GM23338 (cell line): ENCODE results near the gene ACTBL2. TPM values are rescaled to one million over a fixed set of nuclear protein-coding genes. Genes with fewer than 3 reads are reported as not detected.

Experiments used
- ATAC-seq: fragments of 200-7000 bp; cut with Tn5 transposase; 3 replicates; pipeline ENCODE4 v1.9.1; 2020
- DNase-seq: peaks from one replicate; pipeline ENCODE4 v3.0.0-alpha.2; 2015; ENCODE audit warnings: low spot score
- H2AFZ ChIP-seq: fragments of 200-600 bp; sonication (generic); 2 replicates; pipeline ENCODE4 v1.8.0; 2016; ENCODE audit warnings: antibody characterized with exemption, mild to moderate bottlenecking, moderate library complexity
- H3F3A ChIP-seq: fragments of 200-600 bp; sonication (generic); replicated peaks from 2 replicates; pipeline ENCODE4 v1.8.0; 2017; ENCODE audit warnings: antibody characterized with exemption, mixed run types, low read depth
- H3K27ac ChIP-seq: fragments of 200-600 bp; sonication (generic); 2 replicates; pipeline ENCODE4 v1.6.1; 2016; ENCODE audit warnings: low read depth
- H3K27me3 ChIP-seq: fragments of 200-600 bp; sonication (generic); 2 replicates; pipeline ENCODE4 v1.8.0; 2016; ENCODE audit warnings: mild to moderate bottlenecking, mixed run types, moderate library complexity; ENCODE audit not compliant: insufficient read depth
- H3K36me3 ChIP-seq: fragments of 200-600 bp; sonication (generic); 2 replicates; pipeline ENCODE4 v1.8.0; 2016; ENCODE audit warnings: mild to moderate bottlenecking; ENCODE audit not compliant: insufficient read depth
- H3K4me1 ChIP-seq: fragments of 200-600 bp; sonication (generic); 2 replicates; pipeline ENCODE4 v1.8.0; 2016; ENCODE audit warnings: mild to moderate bottlenecking, moderate library complexity; ENCODE audit not compliant: insufficient read depth
- H3K4me2 ChIP-seq: fragments of 200-600 bp; sonication (generic); 2 replicates; pipeline ENCODE4 v1.7.1; 2017; ENCODE audit warnings: mixed run types
- H3K4me3 ChIP-seq: fragments of 200-600 bp; sonication (generic); 2 replicates; pipeline ENCODE4 v1.6.1; 2016; ENCODE audit warnings: mixed run types
- H3K79me2 ChIP-seq: fragments of 200-600 bp; sonication (generic); replicated peaks from 2 replicates; pipeline ENCODE4 v1.8.0; 2017; ENCODE audit warnings: mild to moderate bottlenecking; ENCODE audit not compliant: insufficient read depth
- H3K9me2 ChIP-seq: fragments of 200-600 bp; sonication (generic); 2 replicates; pipeline ENCODE4 v1.8.0; 2017; ENCODE audit not compliant: insufficient read depth
- H4K20me1 ChIP-seq: fragments of 200-600 bp; sonication (generic); replicated peaks from 2 replicates; pipeline ENCODE4 v1.8.0; 2017; ENCODE audit warnings: mild to moderate bottlenecking; ENCODE audit not compliant: insufficient read depth
- H3K27ac Mint-ChIP-seq: 2 replicates; pipeline ENCODE4 v1.8.0; 2020; ENCODE audit warnings: inconsistent platforms, mild to moderate bottlenecking, moderate library complexity, mixed read lengths
- H3K27me3 Mint-ChIP-seq: 3 replicates; pipeline ENCODE4 v1.8.0; 2022; ENCODE audit warnings: low read depth, mild to moderate bottlenecking, moderate library complexity, mixed read lengths, inconsistent platforms; ENCODE audit not compliant: insufficient read depth, poor library complexity
- H3K36me3 Mint-ChIP-seq: 3 replicates; pipeline ENCODE4 v1.8.0; 2021; ENCODE audit warnings: low read depth, mild to moderate bottlenecking, inconsistent platforms, moderate library complexity, mixed read lengths
- H3K4me1 Mint-ChIP-seq: 3 replicates; pipeline ENCODE4 v1.8.0; 2020; ENCODE audit warnings: mild to moderate bottlenecking, inconsistent platforms, mixed read lengths
- H3K4me3 Mint-ChIP-seq: 3 replicates; pipeline ENCODE4 v1.8.0; 2021; ENCODE audit warnings: moderate library complexity, mild to moderate bottlenecking, inconsistent platforms, mixed read lengths
- H3K9me3 Mint-ChIP-seq: 3 replicates; pipeline ENCODE4 v1.8.0; 2020; ENCODE audit warnings: moderate library complexity, mild to moderate bottlenecking, inconsistent platforms, mixed read lengths
- CREB1 ChIP-seq: fragments of 250-450 bp; sonication (Bioruptor Pico); IDR thresholded peaks from 2 replicates; pipeline ENCODE4 v1.5.0; 2020; ENCODE audit warnings: low read depth, mild to moderate bottlenecking, moderate library complexity
- EZH2 ChIP-seq: fragments of 200-600 bp; sonication (generic); IDR thresholded peaks from one replicate; pipeline ENCODE4 v1.8.0; 2017; ENCODE audit warnings: antibody characterized with exemption, mild to moderate bottlenecking, low read depth; ENCODE audit not compliant: unreplicated experiment
- EZH2phosphoT487 ChIP-seq: fragments of 200-600 bp; sonication (generic); IDR thresholded peaks from one replicate; pipeline ENCODE4 v1.8.1; 2018; ENCODE audit warnings: antibody characterized with exemption; ENCODE audit not compliant: unreplicated experiment
- JUNB ChIP-seq: IDR thresholded peaks from one replicate; pipeline ENCODE4 v1.6.1; 2016; ENCODE audit warnings: antibody characterized with exemption; ENCODE audit not compliant: unreplicated experiment
- NANOG ChIP-seq: IDR thresholded peaks from 2 replicates; pipeline ENCODE4 v1.6.1; 2016; ENCODE audit warnings: antibody characterized with exemption, borderline replicate concordance
- POLR2AphosphoS5 ChIP-seq: IDR thresholded peaks from 2 replicates; pipeline ENCODE4 v1.6.1; 2016; ENCODE audit warnings: antibody characterized with exemption, low read depth
- STAT1 ChIP-seq: IDR thresholded peaks from one replicate; pipeline ENCODE4 v1.6.1; 2016; ENCODE audit warnings: antibody characterized with exemption; ENCODE audit not compliant: unreplicated experiment
- ZNF114 ChIP-seq: fragments of 250-450 bp; sonication (Bioruptor Pico); IDR thresholded peaks from 2 replicates; pipeline ENCODE4 v1.5.0; 2020; ENCODE audit warnings: mild to moderate bottlenecking, moderate library complexity
- ZNF331 ChIP-seq: fragments of 250-450 bp; sonication (Bioruptor Pico); IDR thresholded peaks from 2 replicates; pipeline ENCODE4 v1.5.0; 2020; ENCODE audit warnings: low read depth, mild to moderate bottlenecking, moderate library complexity
- polyA plus RNA-seq: library from polyadenylated mRNA; unstranded; fragments of >200 nt; fragmentation: Nextera tagmentation; extraction: Ambion mirVana; gene quantifications from 2 replicates; pipeline ENCODE4 v1.2.1, GENCODE V29; 2016
- total RNA-seq: library from RNA; depleted of rRNA; stranded (reverse); fragments of >200 nt; shearing (Covaris generic); gene quantifications from 2 replicates; pipeline ENCODE4 v1.2.3, GENCODE V29; 2014
- TF ChIP-seq, protein P1 (sequence below): IDR thresholded peaks from one replicate; pipeline ENCODE4 v1.6.1; 2018; ENCODE audit warnings: antibody characterized with exemption; ENCODE audit not compliant: unreplicated experiment
- TF ChIP-seq, protein P2 (sequence below): IDR thresholded peaks from 2 replicates; pipeline ENCODE4 v1.6.1; 2016; ENCODE audit warnings: antibody characterized with exemption
- TF ChIP-seq, protein P3 (sequence below), 2 experiments: fragments of 200-600 bp in 1 of 2; sonication (generic) in 1 of 2; conservative IDR thresholded peaks; 2 replicates each; pipeline versions ENCODE4 v1.5.1 to v1.6.1; 2016 to 2017; ENCODE audit warnings: antibody characterized with exemption in 2 of 2, low read depth in 2 of 2, mild to moderate bottlenecking in 2 of 2, moderate library complexity in 1 of 2

Gene ACTBL2
- total and polyA plus RNA-seq, 2 experiments from 2014 or later: not detected

DNA sequence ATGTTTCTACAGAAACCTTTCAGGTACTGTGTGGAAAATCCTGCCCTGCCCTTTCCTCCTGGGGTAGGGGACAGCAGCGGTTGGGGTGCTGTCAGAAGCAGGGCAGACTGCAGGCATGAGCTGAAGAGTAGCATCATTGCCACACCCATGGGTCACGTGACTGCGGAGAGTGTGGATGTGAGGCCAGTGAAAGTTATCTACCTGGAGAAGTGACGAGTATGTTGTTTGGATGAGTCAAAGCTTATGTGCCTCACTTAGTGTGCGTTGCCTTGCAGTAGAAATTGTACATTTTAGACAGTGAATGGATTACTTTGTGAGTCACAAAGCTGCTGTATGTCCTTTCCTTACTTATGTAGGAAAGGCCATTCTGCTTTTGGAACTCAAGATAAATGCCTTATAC is 21.7 kb upstream of the ACTBL2 start (continued):
- TF ChIP-seq, protein P1, sequence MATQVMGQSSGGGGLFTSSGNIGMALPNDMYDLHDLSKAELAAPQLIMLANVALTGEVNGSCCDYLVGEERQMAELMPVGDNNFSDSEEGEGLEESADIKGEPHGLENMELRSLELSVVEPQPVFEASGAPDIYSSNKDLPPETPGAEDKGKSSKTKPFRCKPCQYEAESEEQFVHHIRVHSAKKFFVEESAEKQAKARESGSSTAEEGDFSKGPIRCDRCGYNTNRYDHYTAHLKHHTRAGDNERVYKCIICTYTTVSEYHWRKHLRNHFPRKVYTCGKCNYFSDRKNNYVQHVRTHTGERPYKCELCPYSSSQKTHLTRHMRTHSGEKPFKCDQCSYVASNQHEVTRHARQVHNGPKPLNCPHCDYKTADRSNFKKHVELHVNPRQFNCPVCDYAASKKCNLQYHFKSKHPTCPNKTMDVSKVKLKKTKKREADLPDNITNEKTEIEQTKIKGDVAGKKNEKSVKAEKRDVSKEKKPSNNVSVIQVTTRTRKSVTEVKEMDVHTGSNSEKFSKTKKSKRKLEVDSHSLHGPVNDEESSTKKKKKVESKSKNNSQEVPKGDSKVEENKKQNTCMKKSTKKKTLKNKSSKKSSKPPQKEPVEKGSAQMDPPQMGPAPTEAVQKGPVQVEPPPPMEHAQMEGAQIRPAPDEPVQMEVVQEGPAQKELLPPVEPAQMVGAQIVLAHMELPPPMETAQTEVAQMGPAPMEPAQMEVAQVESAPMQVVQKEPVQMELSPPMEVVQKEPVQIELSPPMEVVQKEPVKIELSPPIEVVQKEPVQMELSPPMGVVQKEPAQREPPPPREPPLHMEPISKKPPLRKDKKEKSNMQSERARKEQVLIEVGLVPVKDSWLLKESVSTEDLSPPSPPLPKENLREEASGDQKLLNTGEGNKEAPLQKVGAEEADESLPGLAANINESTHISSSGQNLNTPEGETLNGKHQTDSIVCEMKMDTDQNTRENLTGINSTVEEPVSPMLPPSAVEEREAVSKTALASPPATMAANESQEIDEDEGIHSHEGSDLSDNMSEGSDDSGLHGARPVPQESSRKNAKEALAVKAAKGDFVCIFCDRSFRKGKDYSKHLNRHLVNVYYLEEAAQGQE: no peak
- TF ChIP-seq, protein P2, sequence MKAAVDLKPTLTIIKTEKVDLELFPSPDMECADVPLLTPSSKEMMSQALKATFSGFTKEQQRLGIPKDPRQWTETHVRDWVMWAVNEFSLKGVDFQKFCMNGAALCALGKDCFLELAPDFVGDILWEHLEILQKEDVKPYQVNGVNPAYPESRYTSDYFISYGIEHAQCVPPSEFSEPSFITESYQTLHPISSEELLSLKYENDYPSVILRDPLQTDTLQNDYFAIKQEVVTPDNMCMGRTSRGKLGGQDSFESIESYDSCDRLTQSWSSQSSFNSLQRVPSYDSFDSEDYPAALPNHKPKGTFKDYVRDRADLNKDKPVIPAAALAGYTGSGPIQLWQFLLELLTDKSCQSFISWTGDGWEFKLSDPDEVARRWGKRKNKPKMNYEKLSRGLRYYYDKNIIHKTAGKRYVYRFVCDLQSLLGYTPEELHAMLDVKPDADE: no peak
- TF ChIP-seq JUNB (no peak), POLR2AphosphoS5 (no peak), EZH2phosphoT487 (no peak), CREB1 (CRISPR knock-in tag) (no peak)

DNA sequence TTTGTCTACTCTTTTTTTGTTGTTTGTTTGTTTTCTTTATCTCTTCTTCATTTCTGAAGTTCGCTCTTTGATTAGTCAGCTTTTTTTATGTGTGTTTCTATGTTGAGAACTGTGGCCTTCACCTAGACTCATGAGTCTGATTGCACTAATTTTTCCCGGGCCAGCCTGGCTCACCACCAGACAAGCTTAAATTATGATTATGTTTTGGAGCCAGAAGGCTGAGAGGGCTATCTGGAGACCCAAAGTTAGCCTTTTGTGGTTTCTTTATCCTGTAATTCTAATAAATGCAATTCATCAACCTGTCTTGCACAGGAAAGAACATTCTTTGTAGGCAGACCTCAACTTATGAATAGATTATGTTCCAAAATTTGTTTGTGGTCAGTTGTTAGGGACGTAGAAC is 20.8 kb upstream of the ACTBL2 start:
- ATAC-seq: no peak
- H3K36me3 ChIP-seq: no peaks in the 10 kb centered on the region
- TF ChIP-seq, protein P2: no peak
- TF ChIP-seq NANOG (no peak), ZNF331 (CRISPR knock-in tag) (no peak), POLR2AphosphoS5 (no peak), STAT1 (no peak), ZNF114 (CRISPR knock-in tag) (no peak), EZH2phosphoT487 (no peak), JUNB (no peak), EZH2 (no peak)
- TF ChIP-seq, protein P3, sequence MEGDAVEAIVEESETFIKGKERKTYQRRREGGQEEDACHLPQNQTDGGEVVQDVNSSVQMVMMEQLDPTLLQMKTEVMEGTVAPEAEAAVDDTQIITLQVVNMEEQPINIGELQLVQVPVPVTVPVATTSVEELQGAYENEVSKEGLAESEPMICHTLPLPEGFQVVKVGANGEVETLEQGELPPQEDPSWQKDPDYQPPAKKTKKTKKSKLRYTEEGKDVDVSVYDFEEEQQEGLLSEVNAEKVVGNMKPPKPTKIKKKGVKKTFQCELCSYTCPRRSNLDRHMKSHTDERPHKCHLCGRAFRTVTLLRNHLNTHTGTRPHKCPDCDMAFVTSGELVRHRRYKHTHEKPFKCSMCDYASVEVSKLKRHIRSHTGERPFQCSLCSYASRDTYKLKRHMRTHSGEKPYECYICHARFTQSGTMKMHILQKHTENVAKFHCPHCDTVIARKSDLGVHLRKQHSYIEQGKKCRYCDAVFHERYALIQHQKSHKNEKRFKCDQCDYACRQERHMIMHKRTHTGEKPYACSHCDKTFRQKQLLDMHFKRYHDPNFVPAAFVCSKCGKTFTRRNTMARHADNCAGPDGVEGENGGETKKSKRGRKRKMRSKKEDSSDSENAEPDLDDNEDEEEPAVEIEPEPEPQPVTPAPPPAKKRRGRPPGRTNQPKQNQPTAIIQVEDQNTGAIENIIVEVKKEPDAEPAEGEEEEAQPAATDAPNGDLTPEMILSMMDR (conservative IDR thresholded peaks at IDR 0.05; ENCODE audit: low read depth in 2 of 2): no peak

More for the DNA sequence above, 20.8 kb upstream of the ACTBL2 start:
- Histone ChIP-seq H3K4me2 (no peak overlapping the region), H3K27me3 (no peaks in the 10 kb centered on the region), H3F3A (no peaks in the 10 kb centered on the region), H3K27ac (no peak overlapping the region), H3K79me2 (no peaks in the 10 kb centered on the region), H2AFZ (peak overlapping the region; percentile 32; the same call in 1 of the 2 replicates), H4K20me1 (no peaks in the 10 kb centered on the region), H3K9me2 (no peaks in the 10 kb centered on the region), H3K4me3 (no peak overlapping the region), H3K4me1 (no peaks in the 10 kb centered on the region)
- Mint-ChIP-seq H3K4me3 (no peak overlapping the region), H3K9me3 (no peaks in the 10 kb centered on the region), H3K4me1 (no peaks in the 10 kb centered on the region; the same call in 2 of the 3 replicates), H3K27me3 (peaks cover 5% of the 10 kb centered on the region), H3K36me3 (no peaks in the 10 kb centered on the region), H3K27ac (no peak overlapping the region)
- no peak for DNase-seq
